GM18508 (cell line): ENCODE measurements around the gene FRS3.

Source experiments
- ATAC-seq: cut with Tn5 transposase; IDR thresholded peaks from one replicate; pipeline ENCODE4 v1.9.1; 2021; ENCODE audit warnings: moderate number of reproducible peaks; ENCODE audit not compliant: insufficient read depth, unreplicated experiment

FRS3 gene

GRCh38 chr6:41732149-41732548 lies 47.6 kb downstream of the FRS3 start:
- no peak for ATAC-seq

GRCh38 chr6:41731561-41732086 lies 48.1 kb downstream of the FRS3 start:
- ATAC-seq = no peak

- no peak for ATAC-seq
Measured at GRCh38 chr6:41730531-41731436, 48.9 kb downstream of the FRS3 start.

GRCh38 chr6:41729624-41730023 lies 50.1 kb downstream of the FRS3 start:
- ATAC-seq = no peak

GRCh38 chr6:41728954-41729353 lies 50.7 kb downstream of the FRS3 start:
- ATAC-seq = no peak

GRCh38 chr6:41728073-41728936 lies 51.4 kb downstream of the FRS3 start:
- ATAC-seq = no peak

GRCh38 chr6:41727705-41728072 lies 52.0 kb downstream of the FRS3 start:
- ATAC-seq = no peak

GRCh38 chr6:41726876-41727275 lies 52.8 kb downstream of the FRS3 start:
- ATAC-seq = no peak

- no peak for ATAC-seq
Measured at GRCh38 chr6:41724586-41725501, 54.9 kb downstream of the FRS3 start.

- ATAC-seq = no peak
Measured at GRCh38 chr6:41724228-41724580, 55.5 kb downstream of the FRS3 start.

- ATAC-seq = no peak
Measured at GRCh38 chr6:41723530-41724227, 56.0 kb downstream of the FRS3 start.

- ATAC-seq = no peak
Measured at GRCh38 chr6:41722969-41723529, 56.7 kb downstream of the FRS3 start.

GRCh38 chr6:41721414-41721813 lies 58.3 kb downstream of the FRS3 start:
- no peak for ATAC-seq

GRCh38 chr6:41720783-41721182 lies 58.9 kb downstream of the FRS3 start:
- no peak for ATAC-seq

- ATAC-seq = no peak
Measured at GRCh38 chr6:41720262-41720620, 59.5 kb downstream of the FRS3 start.
